ENCODE results near the gene RAD51B.

DNA sequence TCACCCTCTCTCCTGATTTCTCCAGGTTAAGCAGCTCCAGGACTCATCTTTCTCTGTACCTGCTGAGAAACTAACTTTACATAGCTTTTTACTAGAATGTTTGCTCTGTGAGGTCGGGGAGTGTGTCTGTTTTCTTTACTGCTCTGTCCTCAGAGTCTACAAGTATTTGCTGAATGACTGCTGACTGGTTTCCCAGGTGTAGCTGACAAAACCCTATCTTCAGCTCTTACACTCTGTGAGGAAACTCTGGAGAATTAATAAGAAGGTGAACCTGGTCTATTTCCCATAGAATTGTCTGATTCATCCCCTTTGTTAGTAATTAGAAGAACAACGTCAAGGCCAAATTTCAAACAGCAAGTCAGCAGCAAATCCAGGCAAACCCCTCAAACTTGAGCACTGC lies 746.5 kb downstream of the RAD51B start:
- no peak for TF ChIP-seq ZNF274 (IDR thresholded peaks at IDR 0.05; ENCODE audit: low read depth, low read length)
- no peak for TF ChIP-seq YY1 (IDR thresholded peaks at IDR 0.05; ENCODE audit: insufficient read depth, insufficient read length)
- TF ChIP-seq SUZ12 (IDR thresholded peaks at IDR 0.05; ENCODE audit: extremely low read depth, insufficient read depth, insufficient read length) = no peak
